OCI-LY7 (cell line): ENCODE data around the gene BSDC1.

ENCODE experiments used
- CTCF ChIP-seq: fragments of 200-600 bp; sonication (generic); conservative IDR thresholded peaks from 2 replicates; pipeline ENCODE4 v1.5.1; 2014; ENCODE audit warnings: mild to moderate bottlenecking, antibody characterized with exemption, low read length, moderate library complexity, mixed read lengths
- EZH2phosphoT487 ChIP-seq: fragments of 200-600 bp; sonication (generic); IDR thresholded peaks from 2 replicates; pipeline ENCODE4 v1.6.1; 2018; ENCODE audit warnings: low read depth, borderline replicate concordance, mild to moderate bottlenecking, mixed run types, antibody characterized with exemption, low read length, moderate library complexity, mixed read lengths

GRCh38 chr1:32390904-32391870, 3.1 kb downstream of the BSDC1 start:
- TF ChIP-seq CTCF (no peak), EZH2phosphoT487 (no peak)
